ENCODE data around the gene SAMD8.

Gene SAMD8

DNA sequence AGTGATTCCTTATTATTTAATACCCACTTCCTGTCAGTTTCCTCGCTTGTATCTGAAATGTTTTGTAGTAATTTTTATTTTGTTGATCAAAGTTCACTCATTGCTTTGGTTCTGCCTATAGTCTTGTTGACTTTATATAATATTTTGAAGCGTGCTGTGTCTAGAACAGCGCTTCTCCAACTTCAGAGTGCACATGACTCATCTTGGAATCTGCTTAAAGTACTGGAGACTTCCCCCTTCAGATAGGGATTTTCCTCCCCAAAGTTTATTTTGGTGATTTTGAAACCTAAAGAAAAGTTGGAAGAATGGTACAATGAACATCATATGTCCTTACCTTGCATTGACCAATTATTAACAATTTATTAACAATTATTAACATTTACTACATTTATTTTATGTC lies 118.5 kb downstream of the SAMD8 start:
- DNase-seq, result no peak

DNA sequence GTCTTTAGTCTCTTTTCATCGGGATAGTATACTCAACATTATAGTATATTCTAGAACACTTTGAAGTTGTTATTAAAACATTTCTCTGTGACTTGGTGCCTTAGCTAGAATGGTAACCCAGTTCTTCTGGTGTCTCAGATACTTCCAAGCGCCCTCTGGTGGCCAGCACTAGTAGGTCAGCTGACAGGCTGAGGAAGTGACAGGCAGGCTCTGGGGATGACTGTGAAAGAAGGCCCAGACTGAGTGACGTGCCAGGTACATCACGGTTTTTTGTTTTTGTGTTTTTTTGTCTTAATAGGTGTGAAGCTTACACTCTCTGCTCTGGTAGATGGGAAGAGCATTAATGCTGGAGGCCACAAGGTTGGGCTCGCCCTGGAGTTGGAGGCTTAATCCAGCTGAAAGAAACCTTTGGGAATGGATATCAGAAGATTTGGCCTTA lies 119.2 kb downstream of the SAMD8 start:
- DNase-seq, result peak; percentile 96
